Activated CD8-positive, alpha-beta memory T cell treated with anti-CD3 and anti-CD28 coated beads for 36 hours (primary cell): Measurements from ENCODE around the gene CRYBA2. TPM values are rescaled to one million over a fixed set of nuclear protein-coding genes. Genes with fewer than 3 reads are reported as not detected.

Experiments
- CTCF ChIA-PET: fragments of 350-600 bp; sonication (Branson Sonifier 250); formaldehyde crosslinking; loops from one replicate; lab custom pipeline; 2021; ENCODE audit warnings: antibody characterized with exemption; lab: Charles Lee
- POLR2A ChIA-PET: fragments of 350-600 bp; sonication (Branson Sonifier 250); formaldehyde crosslinking; loops from one replicate; lab custom pipeline; 2021; ENCODE audit warnings: antibody characterized with exemption; lab: Charles Lee
- total RNA-seq, 2 experiments: library from RNA; stranded (reverse); gene quantifications; one replicate each; pipeline ENCODE4 v1.2.3, GENCODE V29; 2021

The CRYBA2 gene
- total RNA-seq, 2 experiments from 2014 or later: not detected

- ChIA-PET CTCF (interaction anchor here (0.6 to 1.6 kb wide), 3 partner anchors 9 to 703 kb away, joined by 3 to 4 read pairs (median 3); no protein-coding TSS in a partner anchor), POLR2A (no interaction called here)
Measured at GRCh38 chr2:218970894-218971293, 22.3 kb downstream of the CRYBA2 start.

- ChIA-PET POLR2A (no interaction called here), CTCF (interaction anchor here (0.6 to 1.5 kb wide), 3 partner anchors 16 to 186 kb away, joined by 3 to 5 read pairs (median 4); no protein-coding TSS in a partner anchor)
Measured at GRCh38 chr2:218964041-218964771, 29.0 kb downstream of the CRYBA2 start.

- CTCF ChIA-PET: interaction anchor here (0.6 to 1.0 kb wide), 2 partner anchors 16 to 187 kb away, joined by 3 to 5 read pairs; no protein-coding TSS in a partner anchor
- POLR2A ChIA-PET: no interaction called here
Measured at GRCh38 chr2:218963601-218964000, 29.6 kb downstream of the CRYBA2 start.

GRCh38 chr2:218962859-218963492 lies 30.2 kb downstream of the CRYBA2 start:
- POLR2A ChIA-PET: no interaction called here

GRCh38 chr2:218961651-218962570 lies 31.3 kb downstream of the CRYBA2 start:
- POLR2A ChIA-PET: no interaction called here
- CTCF ChIA-PET: interaction anchor here (0.6 to 0.8 kb wide), 2 partner anchors 86 to 103 kb away, joined by 3 to 4 read pairs; partner anchors contain the start of gene WNT6

More at GRCh38 chr2:218962859-218963492, 30.2 kb downstream of the CRYBA2 start:
- CTCF ChIA-PET: interaction anchor here (1.0 kb wide), 1 partner anchor 17 kb away, joined by 5 read pairs; no protein-coding TSS in a partner anchor

GRCh38 chr2:218961229-218961628 lies 32.0 kb downstream of the CRYBA2 start:
- ChIA-PET CTCF (interaction anchor here (0.8 kb wide), 1 partner anchor 85 kb away, joined by 4 read pairs; no protein-coding TSS in a partner anchor), POLR2A (no interaction called here)

- CTCF ChIA-PET: interaction anchor here (2.1 kb wide), 1 partner anchor 62 kb away, joined by 6 read pairs; no protein-coding TSS in a partner anchor
- POLR2A ChIA-PET: no interaction called here
Measured at GRCh38 chr2:218960309-218961165, 32.7 kb downstream of the CRYBA2 start.

- CTCF ChIA-PET: interaction anchor here (1.3 to 2.1 kb wide), 2 partner anchors 35 to 61 kb away, joined by 3 to 6 read pairs; no protein-coding TSS in a partner anchor
- POLR2A ChIA-PET: interaction anchor here (0.6 kb wide), 1 partner anchor 238 kb away, joined by 3 read pairs; no protein-coding TSS in a partner anchor
Measured at GRCh38 chr2:218959761-218960308, 33.4 kb downstream of the CRYBA2 start.

GRCh38 chr2:218959141-218959731 lies 34.0 kb downstream of the CRYBA2 start, which contains the start of gene CDK5R2:
Gene CDK5R2 (plus strand): TSS chr2:218959666. CDS start chr2:218959821, 155 bp downstream.
- ChIA-PET CTCF (interaction anchor here (1.3 to 2.1 kb wide), 3 partner anchors 36 to 83 kb away, joined by 3 to 6 read pairs (median 5); no protein-coding TSS in a partner anchor), POLR2A (interaction anchor here (0.6 kb wide), 1 partner anchor 237 kb away, joined by 3 read pairs; no protein-coding TSS in a partner anchor)

- ChIA-PET CTCF (interaction anchor here (0.9 to 2.1 kb wide), 4 partner anchors 23 to 82 kb away, joined by 3 to 9 read pairs (median 4); no protein-coding TSS in a partner anchor), POLR2A (interaction anchor here (0.6 kb wide), 1 partner anchor 540 kb away, joined by 3 read pairs; the partner anchor contains the start of gene GMPPA)
Measured at GRCh38 chr2:218958276-218958675, 34.9 kb downstream of the CRYBA2 start.

GRCh38 chr2:218957671-218958070 lies 35.6 kb downstream of the CRYBA2 start:
- CTCF ChIA-PET: interaction anchor here (0.9 to 2.1 kb wide), 2 partner anchors 23 to 72 kb away, joined by 3 to 9 read pairs; no protein-coding TSS in a partner anchor
- POLR2A ChIA-PET: interaction anchor here (0.6 kb wide), 1 partner anchor 45 kb away, joined by 3 read pairs; no protein-coding TSS in a partner anchor

- CTCF ChIA-PET: no interaction called here
- POLR2A ChIA-PET: no interaction called here
Measured at GRCh38 chr2:218956039-218956438, 37.2 kb downstream of the CRYBA2 start.

- CTCF ChIA-PET: interaction anchor here (1.0 to 1.6 kb wide), 2 partner anchors 10 to 25 kb away, joined by 3 to 4 read pairs; no protein-coding TSS in a partner anchor
- POLR2A ChIA-PET: no interaction called here
Measured at GRCh38 chr2:218954541-218955300, 38.5 kb downstream of the CRYBA2 start.

GRCh38 chr2:218953366-218953954 lies 39.8 kb downstream of the CRYBA2 start:
- ChIA-PET CTCF (interaction anchor here (0.6 to 1.6 kb wide), 3 partner anchors 27 to 57 kb away, joined by 3 to 4 read pairs (median 4); no protein-coding TSS in a partner anchor), POLR2A (interaction anchor here (0.7 kb wide), 1 partner anchor 697 kb away, joined by 5 read pairs; no protein-coding TSS in a partner anchor)

- ChIA-PET POLR2A (no interaction called here), CTCF (no interaction called here)
Measured at GRCh38 chr2:218952160-218952559, 41.1 kb downstream of the CRYBA2 start.
